ENCODE measurements around the gene COX7A1. TPM values are rescaled to one million over a fixed set of nuclear protein-coding genes. Genes with fewer than 3 reads are reported as not detected.
A peak's percentile ranks its signal among the peaks of the same experiment; 100 is the strongest.
"Not testable (repeated sequence)": the region's sequence is repeated elsewhere in the genome, so short reads cannot be mapped to it uniquely, and the experiment has no call there.

The COX7A1 gene
- not detected in 2 replicates for total RNA-seq (2014; rRNA removed; shearing (Covaris generic))
- polyA plus RNA-seq (2014; cell fraction: nucleus; rRNA removed), result not detected in 2 replicates

GRCh38 chr19:36152352-36153091, at the start of gene COX7A1:
Gene COX7A1 (minus strand): TSS chr19:36152447. CDS start chr19:36152407, 40 bp downstream.
- DNase-seq (ENCODE audit: extremely low read depth, low read depth), result no peak

GRCh38 chr19:36201684-36202083, 49.4 kb upstream of the COX7A1 start:
- no peak for DNase-seq (ENCODE audit: extremely low read depth, low read depth)

- no peak for DNase-seq (ENCODE audit: extremely low read depth, low read depth)
Measured at GRCh38 chr19:36198119-36198518, 45.9 kb upstream of the COX7A1 start.

- DNase-seq (ENCODE audit: extremely low read depth, low read depth), result no peak
Measured at GRCh38 chr19:36196249-36196648, 44.0 kb upstream of the COX7A1 start.

- not testable (repeated sequence) for DNase-seq (ENCODE audit: extremely low read depth, low read depth)
Measured at GRCh38 chr19:36186722-36187121, 34.5 kb upstream of the COX7A1 start.

- peak; percentile 58 for DNase-seq (ENCODE audit: extremely low read depth, low read depth)
Measured at GRCh38 chr19:36183245-36183628, 31.0 kb upstream of the COX7A1 start.

GRCh38 chr19:36182612-36183244, 30.5 kb upstream of the COX7A1 start:
- peak; percentile 40 for DNase-seq (ENCODE audit: extremely low read depth, low read depth)

- DNase-seq (ENCODE audit: extremely low read depth, low read depth), result not testable (repeated sequence)
Measured at GRCh38 chr19:36179077-36179476, 26.8 kb upstream of the COX7A1 start.

GRCh38 chr19:36173846-36174245, 21.6 kb upstream of the COX7A1 start:
- not testable (repeated sequence) for DNase-seq (ENCODE audit: extremely low read depth, low read depth)

GRCh38 chr19:36172852-36173251, 20.6 kb upstream of the COX7A1 start:
- no peak for DNase-seq (ENCODE audit: extremely low read depth, low read depth)

- no peak for DNase-seq (ENCODE audit: extremely low read depth, low read depth)
Measured at GRCh38 chr19:36169084-36169760, 17.0 kb upstream of the COX7A1 start.

GRCh38 chr19:36163813-36164212, 11.6 kb upstream of the COX7A1 start:
- DNase-seq (ENCODE audit: extremely low read depth, low read depth), result no peak

- DNase-seq (ENCODE audit: extremely low read depth, low read depth), result no peak
Measured at GRCh38 chr19:36160821-36161596, 8.8 kb upstream of the COX7A1 start.

- no peak for DNase-seq (ENCODE audit: extremely low read depth, low read depth)
Measured at GRCh38 chr19:36153126-36153525, 879 bp upstream of the COX7A1 start.

- no peak for DNase-seq (ENCODE audit: extremely low read depth, low read depth)
Measured at GRCh38 chr19:36152019-36152351, 262 bp downstream of the COX7A1 start.

- no peak for DNase-seq (ENCODE audit: extremely low read depth, low read depth)
Measured at GRCh38 chr19:36151144-36152018, 866 bp downstream of the COX7A1 start.

- DNase-seq (ENCODE audit: extremely low read depth, low read depth), result no peak
Measured at GRCh38 chr19:36150586-36150985, 1.7 kb downstream of the COX7A1 start.

- DNase-seq (ENCODE audit: extremely low read depth, low read depth), result no peak
Measured at GRCh38 chr19:36149673-36150406, 2.4 kb downstream of the COX7A1 start.

- no peak for DNase-seq (ENCODE audit: extremely low read depth, low read depth)
Measured at GRCh38 chr19:36144624-36145023, 7.6 kb downstream of the COX7A1 start.
